DND-41 (cell line): ENCODE measurements around the gene MPL.

Source experiments
- ATAC-seq: fragments of 200-7000 bp; cut with Tn5 transposase; 3 replicates; pipeline ENCODE4 v1.9.1; 2021; ENCODE audit warnings: low read depth; ENCODE audit not compliant: insufficient read depth
- DNase-seq: peaks from one replicate; pipeline ENCODE4 v3.0.0-alpha.2; 2020
- H2AFZ ChIP-seq: 2 replicates; pipeline ENCODE4 v1.6.0; 2012; ENCODE audit warnings: low read depth, low read length
- H3K27ac ChIP-seq: 2 replicates; pipeline ENCODE4 v1.5.1; 2012; ENCODE audit warnings: low read length, inconsistent platforms
- H3K27me3 ChIP-seq: fragments of 200-600 bp; sonication (generic); 2 replicates; pipeline ENCODE4 v1.6.0; 2012; ENCODE audit warnings: low read length, mild to moderate bottlenecking, inconsistent platforms; ENCODE audit not compliant: insufficient read depth, poor library complexity
- H3K36me3 ChIP-seq: 2 replicates; pipeline ENCODE4 v1.5.1; 2012; ENCODE audit warnings: low read length, inconsistent platforms; ENCODE audit not compliant: insufficient read depth
- H3K4me1 ChIP-seq: 2 replicates; pipeline ENCODE4 v1.5.1; 2012; ENCODE audit warnings: mild to moderate bottlenecking, low read length; ENCODE audit not compliant: insufficient read depth
- H3K4me2 ChIP-seq: 2 replicates; pipeline ENCODE4 v1.6.0; 2012; ENCODE audit warnings: mild to moderate bottlenecking, moderate library complexity, low read length, inconsistent platforms; ENCODE audit not compliant: insufficient read depth
- H3K4me3 ChIP-seq, 2 experiments: fragments of 200-600 bp in 1 of 2; shearing (Covaris generic) in 1 of 2; 2 replicates each; pipeline ENCODE4 v1.5.1; 2012 to 2016; ENCODE audit warnings: inconsistent platforms in 2 of 2, low read length in 2 of 2, mild to moderate bottlenecking in 2 of 2, low read depth in 1 of 2, moderate library complexity in 1 of 2
- H3K79me2 ChIP-seq: 2 replicates; pipeline ENCODE4 v1.6.0; 2012; ENCODE audit warnings: low read length, inconsistent platforms; ENCODE audit not compliant: insufficient read depth
- H3K9ac ChIP-seq: 2 replicates; pipeline ENCODE4 v1.6.0; 2012; ENCODE audit warnings: low read depth, mild to moderate bottlenecking, inconsistent platforms, low read length, moderate library complexity
- H3K9me3 ChIP-seq: 2 replicates; pipeline ENCODE4 v1.5.1; 2012; ENCODE audit warnings: low read length, moderate library complexity, mild to moderate bottlenecking, inconsistent platforms; ENCODE audit not compliant: insufficient read depth, severe bottlenecking
- H4K20me1 ChIP-seq: 2 replicates; pipeline ENCODE4 v1.6.0; 2012; ENCODE audit warnings: low read length; ENCODE audit not compliant: insufficient read depth
- EZH2 ChIP-seq: IDR thresholded peaks from 3 replicates; pipeline ENCODE4 v1.6.1; 2012; ENCODE audit warnings: borderline replicate concordance, low read depth, mild to moderate bottlenecking, moderate library complexity, low read length, inconsistent platforms; ENCODE audit not compliant: severe bottlenecking
- TF ChIP-seq, protein P1 (sequence below): IDR thresholded peaks from 2 replicates; pipeline ENCODE4 v1.5.1; 2012; ENCODE audit warnings: borderline replicate concordance, low read length, moderate library complexity, mild to moderate bottlenecking; ENCODE audit not compliant: poor library complexity, severe bottlenecking; ENCODE audit errors: extremely low read depth

The MPL gene

DNA sequence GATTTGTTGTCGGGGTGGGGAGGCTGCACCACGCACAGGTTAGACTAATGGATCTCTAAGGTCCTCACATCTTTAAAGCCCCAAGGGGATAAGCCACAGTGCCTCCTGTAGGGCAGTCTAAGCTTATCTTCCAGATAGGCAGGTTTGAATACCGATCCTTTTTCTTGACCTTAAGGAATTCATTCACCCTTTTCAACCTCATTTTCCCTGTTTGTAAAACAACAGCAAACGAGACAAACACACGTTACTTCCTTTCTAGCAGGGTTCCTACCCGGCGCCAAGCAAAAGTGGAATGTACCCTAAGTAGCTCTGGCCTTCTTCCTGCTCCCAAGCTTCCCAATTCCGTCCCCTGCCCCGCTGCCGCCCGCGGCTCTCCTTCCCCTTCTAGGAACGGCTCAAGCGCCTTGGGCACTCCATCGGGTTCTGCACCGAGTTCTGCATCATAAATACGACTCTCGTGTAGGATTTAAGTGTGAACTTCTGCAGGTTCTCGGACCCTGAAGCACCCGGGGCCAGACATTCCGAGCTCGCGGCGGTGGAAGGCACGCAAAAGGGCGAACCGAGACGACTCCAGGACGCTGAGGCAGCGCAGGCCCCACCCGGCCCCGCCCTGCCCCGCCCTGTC is 20.6 kb downstream of the MPL start:
- peak overlapping the region; percentile 89 for H3K4me2 ChIP-seq
- peak; percentile 26 for DNase-seq
- H3K4me1 ChIP-seq: peaks cover 36% of the 10 kb centered on the region
- ATAC-seq: no peak
- peak overlapping the region; percentile 68 to 85 for H3K4me3 ChIP-seq
- no peaks in the 10 kb centered on the region for H3K27me3 ChIP-seq
- H3K79me2 ChIP-seq: peaks cover 41% of the 10 kb centered on the region
- peak overlapping the region; percentile 86 for H3K9ac ChIP-seq
- H3K36me3 ChIP-seq: peaks cover 44% of the 10 kb centered on the region
- H2AFZ ChIP-seq: peak overlapping the region; percentile 86
- no peaks in the 10 kb centered on the region for H3K9me3 ChIP-seq
- H4K20me1 ChIP-seq: peaks cover 20% of the 10 kb centered on the region
- TF ChIP-seq, protein P1, sequence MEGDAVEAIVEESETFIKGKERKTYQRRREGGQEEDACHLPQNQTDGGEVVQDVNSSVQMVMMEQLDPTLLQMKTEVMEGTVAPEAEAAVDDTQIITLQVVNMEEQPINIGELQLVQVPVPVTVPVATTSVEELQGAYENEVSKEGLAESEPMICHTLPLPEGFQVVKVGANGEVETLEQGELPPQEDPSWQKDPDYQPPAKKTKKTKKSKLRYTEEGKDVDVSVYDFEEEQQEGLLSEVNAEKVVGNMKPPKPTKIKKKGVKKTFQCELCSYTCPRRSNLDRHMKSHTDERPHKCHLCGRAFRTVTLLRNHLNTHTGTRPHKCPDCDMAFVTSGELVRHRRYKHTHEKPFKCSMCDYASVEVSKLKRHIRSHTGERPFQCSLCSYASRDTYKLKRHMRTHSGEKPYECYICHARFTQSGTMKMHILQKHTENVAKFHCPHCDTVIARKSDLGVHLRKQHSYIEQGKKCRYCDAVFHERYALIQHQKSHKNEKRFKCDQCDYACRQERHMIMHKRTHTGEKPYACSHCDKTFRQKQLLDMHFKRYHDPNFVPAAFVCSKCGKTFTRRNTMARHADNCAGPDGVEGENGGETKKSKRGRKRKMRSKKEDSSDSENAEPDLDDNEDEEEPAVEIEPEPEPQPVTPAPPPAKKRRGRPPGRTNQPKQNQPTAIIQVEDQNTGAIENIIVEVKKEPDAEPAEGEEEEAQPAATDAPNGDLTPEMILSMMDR: peak; percentile 57
- no peak for TF ChIP-seq EZH2
- H3K27ac ChIP-seq: peak overlapping the region; percentile 87

DNA sequence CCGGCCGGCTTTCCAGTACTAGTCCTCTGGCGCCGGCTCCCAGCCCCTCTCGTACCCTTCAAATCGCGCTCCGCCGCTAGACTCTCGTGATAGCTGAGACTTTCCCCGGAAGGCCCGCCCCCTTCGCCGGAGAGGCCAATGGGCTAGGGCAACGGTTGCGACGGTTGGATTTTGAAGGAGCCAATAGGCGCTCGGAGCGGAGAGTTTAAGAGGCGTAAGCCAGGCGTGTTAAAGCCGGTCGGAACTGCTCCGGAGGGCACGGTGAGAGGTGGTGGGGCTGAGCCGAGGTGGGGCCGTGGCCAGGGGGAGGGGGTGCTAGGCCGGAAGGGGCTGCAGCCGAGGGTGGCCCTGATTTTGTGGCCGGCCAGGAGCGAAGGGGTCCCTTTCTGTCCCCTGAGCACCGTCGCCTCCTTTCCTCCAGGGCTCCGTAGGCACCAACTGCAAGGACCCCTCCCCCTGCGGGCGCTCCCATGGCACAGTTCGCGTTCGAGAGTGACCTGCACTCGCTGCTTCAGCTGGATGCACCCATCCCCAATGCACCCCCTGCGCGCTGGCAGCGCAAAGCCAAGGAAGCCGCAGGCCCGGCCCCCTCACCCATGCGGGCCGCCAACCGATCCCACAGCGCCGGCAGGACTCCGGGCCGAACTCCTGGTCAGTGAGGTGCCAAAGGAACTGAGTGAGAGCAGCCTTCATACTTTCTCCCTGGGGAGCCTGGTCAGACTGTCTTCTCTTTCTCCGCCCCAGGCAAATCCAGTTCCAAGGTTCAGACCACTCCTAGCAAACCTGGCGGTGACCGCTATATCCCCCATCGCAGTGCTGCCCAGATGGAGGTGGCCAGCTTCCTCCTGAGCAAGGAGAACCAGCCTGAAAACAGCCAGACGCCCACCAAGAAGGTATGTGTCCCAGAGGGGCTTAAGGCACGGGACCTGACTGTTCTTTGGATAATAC is 21.4 kb downstream of the MPL start, which contains the start of gene CDC20:
Gene CDC20 (plus strand): TSS at position 236 of the 948 bp plus-strand sequence. CDS start 235 bp downstream, at position 471.
- H3K79me2 ChIP-seq: peaks cover 41% of the 10 kb centered on the region
- peak within 1 kb of the TSS; percentile 86 for H3K9ac ChIP-seq
- H3K27me3 ChIP-seq: no peaks in the 10 kb centered on the region
- H3K9me3 ChIP-seq: no peaks in the 10 kb centered on the region
- H3K4me3 ChIP-seq: peak within 1 kb of the TSS; percentile 68 to 85
- H3K36me3 ChIP-seq: peaks cover 51% of the 10 kb centered on the region
- peak within 1 kb of the TSS; percentile 86 for H2AFZ ChIP-seq
- H3K4me2 ChIP-seq: peak within 1 kb of the TSS; percentile 89
- ATAC-seq: peak; percentile 97
- H4K20me1 ChIP-seq: peaks cover 20% of the 10 kb centered on the region
- peak within 1 kb of the TSS; percentile 97 for H3K27ac ChIP-seq
- no peak for TF ChIP-seq EZH2
- TF ChIP-seq, protein P1: no peak
- peak; percentile 99 for DNase-seq
- H3K4me1 ChIP-seq: peaks cover 36% of the 10 kb centered on the region

DNA sequence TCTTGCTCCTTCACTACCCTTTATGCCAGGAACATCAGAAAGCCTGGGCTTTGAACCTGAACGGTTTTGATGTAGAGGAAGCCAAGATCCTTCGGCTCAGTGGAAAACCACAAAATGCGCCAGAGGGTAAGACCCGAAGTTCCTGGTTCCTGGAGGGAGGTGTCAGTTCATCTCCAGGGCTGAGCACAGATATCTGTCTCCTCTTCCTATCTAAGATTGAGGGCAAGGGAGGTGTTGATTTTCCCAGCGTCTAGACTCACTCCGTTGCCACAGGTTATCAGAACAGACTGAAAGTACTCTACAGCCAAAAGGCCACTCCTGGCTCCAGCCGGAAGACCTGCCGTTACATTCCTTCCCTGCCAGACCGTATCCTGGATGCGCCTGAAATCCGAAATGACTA is 22.1 kb downstream of the MPL start:
- peak overlapping the region; percentile 68 to 85 for H3K4me3 ChIP-seq
- TF ChIP-seq EZH2: no peak
- TF ChIP-seq, protein P1: no peak
- no peak for DNase-seq
- peaks cover 36% of the 10 kb centered on the region for H3K4me1 ChIP-seq
- H3K79me2 ChIP-seq: peaks cover 41% of the 10 kb centered on the region
- H3K27ac ChIP-seq: peak overlapping the region; percentile 97
- ATAC-seq: no peak
- H3K36me3 ChIP-seq: peaks cover 58% of the 10 kb centered on the region
- no peaks in the 10 kb centered on the region for H3K27me3 ChIP-seq
- H3K9ac ChIP-seq: peak overlapping the region; percentile 86
- peak overlapping the region; percentile 89 for H3K4me2 ChIP-seq
- H4K20me1 ChIP-seq: peaks cover 20% of the 10 kb centered on the region
- H3K9me3 ChIP-seq: no peaks in the 10 kb centered on the region
- H2AFZ ChIP-seq: no peak overlapping the region
